AML-193 (cell line): ENCODE results near the gene TTLL10.

Experiments used
- DNase-seq, 2 experiments: peaks; one replicate each; lab custom pipeline; 2025; lab: John Stamatoyannopoulos, UW

Gene TTLL10

GRCh38 chr1:1160281-1160930 is 13.3 kb upstream of the TTLL10 start:
- DNase-seq, result no peak

- no peak for DNase-seq
Observed at GRCh38 chr1:1161078-1161682, 12.5 kb upstream of the TTLL10 start.

GRCh38 chr1:1161683-1162079 is 12.0 kb upstream of the TTLL10 start:
- DNase-seq, result no peak

- no peak for DNase-seq
Observed at GRCh38 chr1:1162597-1163537, 10.8 kb upstream of the TTLL10 start.

- DNase-seq, result no peak
Observed at GRCh38 chr1:1163538-1164070, 10.1 kb upstream of the TTLL10 start.

- DNase-seq, result no peak
Observed at GRCh38 chr1:1164361-1164700, 9.3 kb upstream of the TTLL10 start.

- DNase-seq, result no peak
Observed at GRCh38 chr1:1164701-1165451, 8.8 kb upstream of the TTLL10 start.

- no peak for DNase-seq
Observed at GRCh38 chr1:1165485-1165884, 8.2 kb upstream of the TTLL10 start.

GRCh38 chr1:1165900-1166421 is 7.7 kb upstream of the TTLL10 start:
- DNase-seq, result no peak

- no peak for DNase-seq
Observed at GRCh38 chr1:1166642-1167397, 6.9 kb upstream of the TTLL10 start.

- no peak for DNase-seq
Observed at GRCh38 chr1:1167398-1167821, 6.3 kb upstream of the TTLL10 start.

- DNase-seq, result no peak
Observed at GRCh38 chr1:1167841-1168450, 5.7 kb upstream of the TTLL10 start.

GRCh38 chr1:1168451-1169411 is 4.9 kb upstream of the TTLL10 start:
- DNase-seq, result no peak

GRCh38 chr1:1169429-1170214 is 4.1 kb upstream of the TTLL10 start:
- DNase-seq, result no peak

GRCh38 chr1:1170215-1171091 is 3.2 kb upstream of the TTLL10 start:
- DNase-seq, result no peak

GRCh38 chr1:1171161-1171545 is 2.5 kb upstream of the TTLL10 start:
- DNase-seq, result no peak

GRCh38 chr1:1171546-1172340 is 1.9 kb upstream of the TTLL10 start:
- no peak for DNase-seq
